NCI-H748 (cell line): ENCODE measurements around the gene ORAI3.

ENCODE experiments used
- DNase-seq: peaks from one replicate; lab custom pipeline; 2025; ENCODE audit not compliant: unreplicated experiment; lab: John Stamatoyannopoulos, UW

The ORAI3 gene

DNA sequence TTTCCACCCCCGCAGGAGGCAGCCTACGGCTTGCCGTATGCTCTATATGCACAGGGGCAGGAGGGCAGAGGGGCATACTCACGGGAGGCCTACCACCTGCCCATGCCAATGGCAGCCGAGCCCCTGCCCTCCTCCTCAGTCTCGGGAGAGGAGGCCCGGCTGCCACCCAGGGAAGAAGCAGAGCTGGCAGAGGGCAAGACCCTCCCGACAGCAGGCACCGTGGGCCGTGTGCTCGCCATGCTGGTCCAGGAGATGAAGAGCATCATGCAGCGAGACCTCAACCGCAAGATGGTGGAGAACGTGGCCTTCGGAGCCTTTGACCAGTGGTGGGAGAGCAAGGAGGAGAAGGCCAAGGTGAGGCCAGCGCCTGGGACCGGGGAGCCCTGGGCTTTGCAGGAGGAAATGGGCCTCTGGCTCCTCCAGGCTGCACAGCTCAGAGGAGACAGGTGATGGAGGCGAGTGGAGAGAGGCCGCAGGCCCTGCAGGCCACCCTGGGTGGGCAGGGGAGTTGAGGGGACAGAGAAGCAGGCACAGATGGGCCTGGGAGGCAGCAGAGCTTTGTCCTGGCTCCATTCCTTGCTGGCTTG lies 17.3 kb downstream of the ORAI3 start:
- DNase-seq = no peak

DNA sequence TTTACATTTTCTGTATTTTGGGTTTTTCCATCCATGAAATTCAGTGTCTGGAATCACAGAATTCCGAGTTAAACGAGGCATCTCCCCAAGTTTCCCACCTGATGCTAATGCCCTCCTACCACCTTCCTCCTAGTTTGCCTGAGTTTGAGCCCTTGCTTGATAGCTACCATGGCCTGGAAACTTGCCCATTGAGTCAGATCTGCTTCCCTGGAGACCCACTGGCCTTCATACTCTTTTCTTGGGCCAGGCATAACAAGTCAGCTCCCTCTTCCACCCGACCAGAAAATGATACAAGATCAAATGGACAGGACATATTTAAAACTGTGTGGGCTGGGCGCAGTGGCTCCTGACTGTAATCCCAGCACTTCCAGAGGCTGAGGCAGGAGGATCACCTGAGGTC lies 18.9 kb downstream of the ORAI3 start:
- DNase-seq = no peak

DNA sequence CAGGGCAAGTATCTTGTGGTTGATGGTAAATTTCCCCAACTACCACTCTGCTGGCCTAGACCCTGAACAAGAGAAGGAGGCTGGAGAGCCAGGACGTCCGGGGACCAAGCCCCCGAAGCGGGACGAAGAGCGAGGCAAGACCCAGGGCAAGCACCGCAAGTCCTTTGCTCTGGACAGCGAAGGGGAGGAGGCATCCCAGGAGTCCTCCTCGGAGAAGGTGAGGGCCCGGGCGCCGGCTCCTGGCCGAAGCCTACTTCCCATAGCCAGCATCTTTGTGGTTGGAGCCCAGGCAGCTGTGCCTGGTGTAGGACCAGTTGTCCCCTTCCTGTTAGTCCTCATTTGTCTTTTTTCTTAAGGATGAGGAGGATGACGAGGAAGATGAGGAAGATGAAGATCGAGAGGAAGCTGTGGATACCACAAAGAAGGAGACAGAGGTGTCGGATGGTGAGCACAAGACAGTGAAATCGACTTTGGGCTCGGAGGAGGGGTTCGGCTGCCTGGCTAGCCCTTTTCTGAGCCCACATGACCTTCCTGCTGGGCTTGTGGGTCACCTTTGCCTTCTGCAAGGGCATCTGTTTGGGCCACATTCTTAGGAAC lies 20.5 kb downstream of the ORAI3 start:
- DNase-seq = no peak

DNA sequence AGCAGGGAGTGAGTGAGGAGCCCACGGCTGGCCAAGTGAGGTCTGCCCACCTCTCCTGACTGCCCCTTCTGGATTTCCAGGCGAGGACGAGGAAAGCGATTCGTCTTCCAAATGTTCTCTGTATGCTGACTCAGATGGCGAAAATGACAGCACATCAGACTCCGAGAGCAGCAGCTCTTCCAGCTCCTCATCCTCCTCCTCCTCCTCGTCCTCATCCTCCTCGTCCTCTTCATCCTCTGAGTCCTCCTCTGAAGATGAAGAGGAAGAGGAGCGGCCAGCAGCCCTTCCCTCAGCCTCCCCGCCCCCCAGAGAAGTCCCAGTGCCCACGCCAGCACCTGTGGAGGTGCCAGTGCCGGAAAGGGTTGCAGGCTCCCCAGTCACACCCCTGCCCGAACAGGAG lies 22.4 kb downstream of the ORAI3 start:
- DNase-seq = no peak

DNA sequence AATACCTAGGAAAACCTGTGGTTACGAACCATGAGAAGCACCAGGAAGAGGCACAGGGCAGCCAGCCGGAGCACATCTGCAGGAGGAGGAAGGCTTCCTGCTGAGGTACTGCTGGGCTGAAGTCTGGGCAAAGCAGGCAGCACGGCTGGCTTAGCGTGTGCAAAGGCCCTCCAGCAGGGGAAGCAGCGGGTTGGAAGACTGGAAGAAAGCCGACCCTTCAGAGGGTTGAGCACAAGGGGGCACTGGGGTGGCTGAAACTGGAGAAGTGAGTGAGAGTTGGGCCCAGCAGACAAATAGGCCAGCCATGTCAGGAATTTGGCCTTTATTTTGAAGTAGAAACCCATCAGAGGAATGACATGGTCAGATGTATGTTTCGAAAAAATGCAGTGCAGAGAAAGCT lies 24.0 kb downstream of the ORAI3 start:
- DNase-seq = no peak

DNA sequence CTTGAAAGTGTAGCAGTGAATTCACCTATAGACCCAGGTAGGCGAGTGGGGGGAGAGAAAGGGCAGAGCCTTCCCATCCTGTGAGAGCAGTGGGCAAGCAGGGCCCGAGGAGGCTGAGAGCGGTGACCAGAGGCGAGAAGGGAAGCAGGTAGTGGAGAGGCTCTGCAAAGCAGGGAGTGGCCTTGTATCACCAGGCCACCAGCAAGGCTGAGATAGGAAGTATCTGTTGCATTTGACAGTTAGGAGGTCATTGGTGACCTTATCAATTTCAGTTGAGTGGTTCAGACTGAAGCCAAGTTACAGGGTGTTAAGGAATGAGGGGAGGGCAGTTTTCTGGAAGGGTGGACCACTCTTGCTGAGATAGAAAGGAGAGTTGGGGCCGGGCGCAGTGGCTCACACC lies 25.5 kb downstream of the ORAI3 start:
- no peak for DNase-seq

DNA sequence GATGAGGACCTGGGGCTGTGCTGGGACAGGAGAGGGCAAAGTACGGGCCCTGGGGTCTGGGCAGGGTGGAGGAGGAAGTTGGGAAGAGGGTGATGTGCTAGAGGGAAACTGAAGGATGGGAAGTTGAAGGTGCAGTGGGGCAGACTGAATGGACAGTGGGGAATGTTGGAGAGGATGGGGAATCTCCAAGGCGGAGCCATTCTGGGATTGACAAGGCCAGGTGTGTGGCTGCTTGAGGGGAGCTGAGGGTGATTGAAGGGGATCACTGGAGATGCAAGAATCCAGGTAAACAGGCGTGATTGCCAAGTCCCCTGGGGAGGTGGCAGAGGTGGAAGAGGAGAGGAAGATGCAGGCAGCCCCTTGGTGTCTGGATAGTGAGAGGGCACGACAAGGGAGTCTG lies 27.6 kb downstream of the ORAI3 start:
- no peak for DNase-seq

DNA sequence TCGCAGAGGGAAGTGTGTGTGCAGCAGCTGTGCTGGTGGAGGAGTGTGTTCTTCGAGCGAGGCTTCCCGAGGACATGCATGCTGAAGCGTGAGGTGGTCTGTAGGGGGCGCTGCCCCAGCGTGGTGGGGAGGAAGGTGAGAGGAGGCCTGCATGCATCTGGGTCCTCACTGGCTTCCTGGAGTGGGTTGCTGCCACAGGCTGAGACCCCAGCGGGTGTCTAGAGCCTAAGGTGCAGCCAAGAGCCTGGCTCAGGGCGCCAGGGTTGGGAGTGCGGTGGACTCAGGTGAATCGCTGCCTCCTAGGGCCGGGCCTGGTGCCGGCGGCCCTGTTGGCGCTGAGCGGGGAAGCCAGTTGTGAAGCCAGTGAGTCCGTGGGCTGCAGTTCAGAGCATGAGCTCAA lies 28.6 kb downstream of the ORAI3 start:
- no peak for DNase-seq

DNA sequence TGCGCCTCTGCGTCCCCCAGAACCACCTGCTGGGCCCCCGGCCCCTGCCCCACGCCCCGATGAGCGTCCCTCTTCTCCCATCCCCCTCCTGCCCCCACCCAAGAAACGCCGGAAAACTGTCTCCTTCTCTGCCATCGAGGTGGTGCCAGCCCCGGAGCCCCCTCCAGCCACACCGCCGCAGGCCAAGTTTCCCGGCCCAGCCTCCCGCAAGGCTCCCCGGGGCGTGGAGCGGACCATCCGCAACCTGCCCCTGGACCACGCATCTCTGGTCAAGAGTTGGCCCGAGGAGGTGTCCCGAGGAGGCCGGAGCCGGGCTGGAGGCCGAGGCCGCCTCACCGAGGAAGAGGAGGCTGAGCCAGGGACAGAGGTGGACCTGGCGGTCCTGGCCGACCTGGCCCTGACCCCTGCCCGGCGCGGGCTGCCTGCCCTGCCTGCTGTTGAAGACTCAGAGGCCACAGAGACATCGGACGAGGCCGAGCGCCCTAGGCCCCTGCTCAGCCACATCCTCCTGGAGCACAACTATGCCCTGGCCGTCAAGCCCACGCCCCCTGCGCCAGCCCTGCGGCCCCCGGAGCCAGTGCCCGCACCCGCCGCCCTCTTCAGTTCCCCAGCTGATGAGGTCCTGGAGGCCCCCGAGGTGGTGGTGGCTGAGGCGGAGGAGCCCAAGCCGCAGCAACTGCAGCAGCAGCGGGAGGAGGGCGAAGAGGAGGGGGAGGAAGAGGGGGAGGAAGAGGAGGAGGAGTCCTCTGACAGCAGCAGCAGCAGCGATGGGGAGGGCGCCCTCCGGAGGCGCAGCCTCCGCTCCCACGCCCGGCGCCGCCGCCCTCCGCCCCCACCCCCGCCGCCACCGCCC lies 30.5 kb downstream of the ORAI3 start:
- no peak for DNase-seq

DNA sequence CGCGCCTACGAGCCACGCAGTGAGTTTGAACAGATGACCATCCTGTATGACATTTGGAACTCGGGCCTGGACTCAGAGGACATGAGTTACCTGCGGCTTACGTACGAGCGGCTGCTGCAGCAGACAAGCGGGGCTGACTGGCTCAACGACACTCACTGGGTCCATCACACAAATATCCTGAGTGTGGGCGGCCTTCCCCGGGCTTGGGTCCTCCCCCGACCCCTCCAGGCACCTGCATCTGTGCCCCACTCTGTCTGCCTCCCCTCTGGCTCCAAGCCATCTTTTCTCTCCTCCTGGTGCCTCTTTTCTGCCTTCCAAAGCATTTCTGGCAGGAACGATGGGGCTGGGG lies 31.1 kb downstream of the ORAI3 start:
- no peak for DNase-seq

DNA sequence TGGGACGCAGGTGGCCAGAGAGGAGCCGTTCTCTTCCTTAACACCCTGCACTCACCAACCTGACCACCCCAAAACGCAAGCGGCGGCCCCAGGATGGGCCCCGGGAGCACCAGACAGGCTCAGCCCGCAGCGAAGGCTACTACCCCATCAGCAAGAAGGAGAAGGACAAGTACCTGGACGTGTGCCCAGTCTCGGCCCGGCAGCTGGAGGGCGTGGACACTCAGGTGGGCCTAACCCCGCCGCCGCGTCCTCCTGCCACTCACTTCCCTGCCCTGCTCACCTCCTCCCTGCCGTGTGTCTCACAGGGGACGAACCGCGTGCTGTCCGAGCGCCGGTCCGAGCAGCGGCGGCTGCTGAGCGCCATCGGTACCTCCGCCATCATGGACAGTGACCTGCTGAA lies 31.6 kb downstream of the ORAI3 start:
- DNase-seq = no peak

DNA sequence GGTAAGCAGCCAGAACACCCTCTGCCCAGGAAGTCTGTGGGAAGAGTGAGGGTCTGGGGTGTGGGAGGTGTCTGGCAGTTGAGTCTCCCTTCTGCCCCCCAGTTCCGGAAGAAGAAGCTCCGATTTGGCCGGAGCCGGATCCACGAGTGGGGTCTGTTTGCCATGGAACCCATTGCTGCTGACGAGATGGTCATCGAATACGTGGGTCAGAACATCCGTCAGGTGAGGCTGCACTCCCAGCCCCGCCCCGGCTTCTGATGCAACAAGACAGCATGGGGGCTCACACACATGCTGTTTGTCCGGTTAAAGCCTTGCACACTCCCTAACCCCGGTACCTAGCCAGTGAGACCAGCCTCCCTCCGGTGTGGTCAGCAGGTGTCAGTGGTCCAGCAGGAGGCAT lies 32.1 kb downstream of the ORAI3 start:
- no peak for DNase-seq

DNA sequence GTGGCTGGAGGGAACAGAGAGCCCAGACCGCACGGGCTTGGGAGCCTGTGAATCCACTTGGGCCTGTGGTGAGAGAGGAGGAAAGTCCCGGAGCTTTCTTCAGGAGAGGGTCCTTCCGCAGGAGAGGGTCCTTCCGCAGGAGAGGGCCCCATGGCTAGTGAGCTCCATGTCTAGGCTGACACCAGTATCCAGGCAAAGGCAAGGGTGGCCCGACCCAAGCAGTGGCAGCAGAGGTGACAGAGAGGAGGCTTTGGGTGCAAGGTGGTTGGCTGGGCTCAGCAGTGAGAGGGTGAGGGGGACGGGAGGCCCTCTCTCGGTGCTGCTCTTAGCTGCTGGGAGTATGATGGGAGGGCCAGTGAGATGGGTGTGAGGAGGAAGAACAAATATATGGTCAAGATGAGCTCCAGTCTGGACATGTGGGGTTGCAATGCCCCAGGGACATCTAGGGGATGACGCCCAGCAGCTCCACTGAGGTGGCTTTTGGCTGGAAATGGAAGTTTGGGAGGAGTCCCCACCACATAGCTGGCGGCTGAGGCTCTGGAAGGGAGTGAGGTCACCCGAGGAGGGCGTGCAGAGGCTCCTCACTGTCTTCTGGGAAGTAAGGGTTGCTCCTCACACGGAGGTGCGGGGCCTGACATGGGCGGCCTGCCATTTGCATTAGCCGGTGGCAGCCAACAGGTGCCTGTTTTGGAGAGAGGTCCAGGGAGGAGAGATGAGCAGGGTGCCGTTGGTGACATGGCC lies 33.9 kb downstream of the ORAI3 start:
- no peak for DNase-seq

DNA sequence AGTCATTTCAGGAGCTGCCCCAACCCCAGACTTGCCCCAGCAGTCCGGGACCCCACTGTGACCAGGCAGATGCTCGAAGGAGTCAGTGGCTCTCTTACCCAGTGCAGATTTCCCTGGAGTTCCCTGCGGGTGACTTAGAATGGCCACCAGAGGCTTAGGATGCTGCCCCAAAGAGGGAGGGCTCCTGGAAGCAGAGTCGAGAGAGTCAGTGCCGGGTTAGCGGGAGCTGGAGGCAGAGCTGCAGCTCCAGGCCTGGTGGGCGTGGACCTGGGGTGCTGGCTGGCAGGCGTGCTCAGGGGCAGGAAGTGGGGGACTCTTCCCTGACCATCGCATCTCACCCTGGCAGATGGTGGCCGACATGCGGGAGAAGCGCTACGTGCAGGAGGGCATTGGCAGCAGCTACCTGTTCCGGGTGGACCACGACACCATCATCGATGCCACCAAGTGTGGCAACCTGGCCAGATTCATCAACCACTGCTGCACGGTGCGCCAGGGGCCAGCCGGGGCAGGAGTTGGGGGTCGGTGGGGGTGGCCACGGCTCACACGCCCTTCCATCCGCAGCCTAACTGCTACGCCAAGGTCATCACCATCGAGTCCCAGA lies 34.5 kb downstream of the ORAI3 start:
- no peak for DNase-seq

DNA sequence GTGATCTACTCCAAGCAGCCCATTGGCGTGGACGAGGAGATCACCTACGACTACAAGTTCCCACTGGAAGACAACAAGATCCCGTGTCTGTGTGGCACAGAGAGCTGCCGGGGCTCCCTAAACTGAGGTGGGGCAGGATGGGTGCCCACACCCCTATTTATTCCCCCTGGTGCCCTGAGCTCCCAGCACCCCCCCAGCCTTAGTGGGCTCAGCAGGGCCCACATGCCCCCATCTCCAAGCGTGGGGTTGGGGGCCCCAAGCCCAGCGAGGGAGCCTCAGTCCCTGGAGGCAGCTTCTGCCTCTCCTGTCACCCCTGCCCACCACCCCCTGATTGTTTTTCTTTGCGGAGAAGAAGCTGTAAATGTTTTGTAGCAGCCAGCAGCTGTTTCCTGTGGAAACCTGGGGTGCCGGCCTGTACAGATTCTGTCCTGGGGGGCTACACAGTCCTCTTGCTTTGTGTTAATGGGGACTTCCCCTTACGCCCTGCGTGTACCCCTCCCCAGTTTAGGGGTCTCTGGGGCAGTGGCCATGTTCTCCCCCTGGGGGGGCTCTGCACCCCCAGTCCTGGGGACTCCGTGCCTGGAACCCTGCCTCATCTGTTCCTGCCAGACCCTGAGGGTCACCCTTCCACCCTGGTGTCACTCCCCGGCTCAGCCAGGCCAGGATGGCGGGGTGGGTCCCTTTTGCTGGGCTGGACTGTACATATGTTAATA lies 35.2 kb downstream of the ORAI3 start:
- no peak for DNase-seq

DNA sequence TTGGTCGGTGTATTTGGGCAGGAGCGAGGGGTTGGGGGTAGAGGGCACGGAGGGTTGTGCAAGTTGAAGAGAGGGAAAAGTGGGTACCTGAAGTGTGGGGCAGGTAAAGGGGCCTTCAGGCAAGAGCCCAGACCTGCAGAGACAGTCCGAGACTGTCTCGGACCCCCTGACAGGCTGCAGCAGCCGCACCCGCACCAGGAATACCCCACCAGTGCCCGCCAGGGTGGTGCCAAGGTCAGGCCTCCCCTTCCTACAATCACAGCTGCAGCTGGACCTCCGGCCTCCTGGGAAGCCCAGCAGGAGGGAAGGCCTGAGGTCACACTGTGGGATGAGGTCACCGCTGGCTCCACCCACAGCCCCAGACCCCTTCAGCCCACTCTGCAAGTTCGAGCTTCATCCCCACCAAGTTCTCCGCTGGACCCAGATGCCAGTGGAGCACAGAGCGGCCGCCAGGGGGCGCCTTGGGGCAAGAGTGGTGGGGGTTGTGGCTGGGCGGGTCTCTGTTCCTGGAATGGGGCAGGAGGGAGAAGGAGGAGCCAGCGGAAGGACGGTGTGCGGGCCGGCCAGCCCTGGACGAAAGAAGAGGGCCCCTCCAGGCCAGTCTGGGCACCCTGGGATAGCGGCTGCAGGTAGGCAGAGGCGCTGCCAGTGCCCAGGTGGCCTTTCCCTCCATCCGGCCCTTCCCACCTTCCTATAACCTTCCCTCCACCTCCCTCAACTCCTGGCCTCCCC lies 36.0 kb downstream of the ORAI3 start, which contains the start of gene HSD3B7:
Gene HSD3B7, plus strand, starts transcription at position 539 of the 732 bp plus-strand sequence. CDS start 452 bp downstream, outside the sequence.
- DNase-seq = peak; percentile 64

DNA sequence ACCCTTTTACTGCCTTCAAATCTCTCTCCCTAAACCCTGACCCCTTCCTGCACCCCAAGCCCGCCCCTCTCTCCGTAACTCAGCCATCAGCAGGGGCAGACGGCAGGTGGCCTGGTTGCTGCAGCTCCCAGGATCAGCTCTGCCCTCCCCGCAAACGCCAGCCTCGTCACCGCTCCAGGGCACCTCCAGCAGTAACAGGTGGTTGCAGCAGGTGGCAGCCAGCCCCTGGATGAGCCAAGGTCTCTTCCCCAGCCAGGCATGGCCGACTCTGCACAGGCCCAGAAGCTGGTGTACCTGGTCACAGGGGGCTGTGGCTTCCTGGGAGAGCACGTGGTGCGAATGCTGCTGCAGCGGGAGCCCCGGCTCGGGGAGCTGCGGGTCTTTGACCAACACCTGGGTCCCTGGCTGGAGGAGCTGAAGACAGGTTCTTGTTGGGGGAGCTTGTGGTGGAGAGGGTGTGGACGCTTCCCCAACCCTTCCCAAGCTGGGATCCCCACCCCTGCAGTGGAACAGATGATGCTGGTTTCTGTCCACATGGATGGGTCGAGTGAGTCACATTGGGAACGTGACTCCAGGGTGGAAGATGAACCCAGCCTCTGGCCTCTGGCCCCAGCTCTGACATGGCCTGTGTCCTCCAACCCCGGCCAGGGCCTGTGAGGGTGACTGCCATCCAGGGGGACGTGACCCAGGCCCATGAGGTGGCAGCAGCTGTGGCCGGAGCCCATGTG lies 36.7 kb downstream of the ORAI3 start:
- peak; percentile 43 for DNase-seq

DNA sequence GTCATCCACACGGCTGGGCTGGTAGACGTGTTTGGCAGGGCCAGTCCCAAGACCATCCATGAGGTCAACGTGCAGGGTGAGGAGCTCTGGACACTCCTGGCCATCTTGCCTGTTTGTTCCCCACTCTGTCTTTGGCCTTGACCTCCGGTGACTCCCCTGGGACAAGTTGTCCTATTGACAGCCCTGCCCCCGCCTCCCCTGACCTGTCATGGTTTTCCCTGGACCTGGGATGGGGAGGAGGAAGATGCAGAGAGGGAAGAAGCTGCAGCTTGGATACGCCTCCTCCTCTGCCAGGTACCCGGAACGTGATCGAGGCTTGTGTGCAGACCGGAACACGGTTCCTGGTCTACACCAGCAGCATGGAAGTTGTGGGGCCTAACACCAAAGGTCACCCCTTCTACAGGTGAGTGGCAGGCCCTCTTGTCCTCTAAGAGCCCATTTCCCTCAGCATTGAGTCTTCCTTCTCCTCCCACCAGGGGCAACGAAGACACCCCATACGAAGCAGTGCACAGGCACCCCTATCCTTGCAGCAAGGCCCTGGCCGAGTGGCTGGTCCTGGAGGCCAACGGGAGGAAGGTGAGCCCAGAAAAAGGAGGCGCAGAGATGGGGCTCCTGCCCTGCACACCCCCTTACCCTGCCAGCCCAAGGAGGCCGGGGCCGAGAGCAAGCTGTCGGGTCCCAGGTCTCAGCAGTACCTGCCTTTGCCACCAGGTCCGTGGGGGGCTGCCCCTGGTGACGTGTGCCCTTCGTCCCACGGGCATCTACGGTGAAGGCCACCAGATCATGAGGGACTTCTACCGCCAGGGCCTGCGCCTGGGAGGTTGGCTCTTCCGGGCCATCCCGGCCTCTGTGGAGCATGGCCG lies 37.5 kb downstream of the ORAI3 start:
- no peak for DNase-seq
